MV-4-11 (cell line): Measurements from ENCODE around the gene SLAMF8.

Source experiments
- DNase-seq: peaks from one replicate; lab custom pipeline; 2025; lab: John Stamatoyannopoulos, UW

The SLAMF8 gene

DNA sequence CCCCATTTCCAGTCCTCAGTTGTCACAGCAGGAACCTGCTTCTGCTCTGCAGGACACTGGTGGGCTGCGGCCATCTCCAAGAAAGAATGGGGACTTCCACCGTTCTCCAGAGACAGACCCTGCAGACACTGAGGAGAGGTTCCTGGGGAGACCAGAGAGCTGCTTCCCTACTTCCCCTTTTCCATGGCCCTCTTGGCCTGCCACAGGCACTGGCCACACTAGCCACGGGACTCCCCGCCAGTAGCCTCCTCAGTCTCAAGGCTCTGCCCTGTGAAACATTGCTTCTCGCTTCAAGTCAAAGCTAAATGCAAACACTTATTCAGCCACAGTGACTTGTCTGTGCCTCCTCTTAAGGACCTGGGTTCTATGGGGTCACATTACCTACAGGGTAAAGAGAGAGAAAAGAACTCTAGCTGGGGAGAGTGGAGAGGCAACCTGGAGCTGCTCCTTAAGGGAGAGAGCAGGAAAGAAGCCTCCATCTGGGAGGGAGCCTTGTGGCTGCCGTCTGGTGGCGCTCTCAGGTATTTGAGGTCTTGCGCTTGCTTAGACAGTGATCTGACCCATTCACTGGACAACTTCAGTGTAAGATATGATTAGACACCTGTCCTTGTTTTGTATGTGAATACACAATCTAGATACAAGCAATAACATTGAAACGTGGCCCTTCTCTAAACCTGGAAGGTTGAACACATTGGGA, 5.4 kb upstream of the SLAMF8 start:
- peak; percentile 39 for DNase-seq

DNA sequence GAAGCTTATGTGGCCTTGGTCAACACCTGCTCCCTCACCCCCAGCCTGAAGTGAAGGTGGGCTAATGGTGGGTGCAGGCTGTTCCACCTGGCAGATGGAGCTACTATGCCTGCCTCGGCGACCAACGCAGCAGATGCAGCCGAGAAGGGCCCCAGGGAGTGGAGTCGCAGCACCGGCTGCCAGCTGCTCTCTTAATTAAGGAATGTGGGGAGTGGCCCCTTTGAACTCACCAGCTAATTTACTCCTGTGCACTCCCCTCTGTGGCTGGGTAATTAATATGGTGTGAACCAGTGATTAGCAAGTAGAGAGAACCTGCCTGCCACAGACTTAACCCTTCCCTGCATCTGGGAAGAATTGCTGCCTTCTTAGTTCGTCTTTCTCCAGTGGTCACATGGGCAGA, 3.3 kb upstream of the SLAMF8 start:
- no peak for DNase-seq

DNA sequence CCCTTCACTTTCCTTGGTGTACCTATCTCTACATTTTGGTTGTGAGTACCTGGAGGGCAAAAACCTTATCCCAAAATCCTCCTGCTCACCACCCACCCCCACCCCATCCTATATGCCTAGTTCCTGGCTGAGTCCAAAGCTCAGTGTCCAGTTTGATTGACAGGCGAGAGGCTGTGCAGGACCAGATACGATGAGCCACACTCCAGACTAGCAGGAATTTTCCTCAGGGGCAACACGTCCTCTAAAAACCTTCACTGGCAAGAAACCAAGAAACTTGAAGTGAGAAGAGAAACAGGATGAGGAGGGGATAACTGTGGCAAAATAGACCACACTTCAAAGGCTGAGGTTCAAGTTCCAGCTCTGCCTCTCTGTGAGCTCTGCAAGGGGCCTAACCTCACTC, 1.1 kb upstream of the SLAMF8 start:
- DNase-seq, result peak; percentile 7

DNA sequence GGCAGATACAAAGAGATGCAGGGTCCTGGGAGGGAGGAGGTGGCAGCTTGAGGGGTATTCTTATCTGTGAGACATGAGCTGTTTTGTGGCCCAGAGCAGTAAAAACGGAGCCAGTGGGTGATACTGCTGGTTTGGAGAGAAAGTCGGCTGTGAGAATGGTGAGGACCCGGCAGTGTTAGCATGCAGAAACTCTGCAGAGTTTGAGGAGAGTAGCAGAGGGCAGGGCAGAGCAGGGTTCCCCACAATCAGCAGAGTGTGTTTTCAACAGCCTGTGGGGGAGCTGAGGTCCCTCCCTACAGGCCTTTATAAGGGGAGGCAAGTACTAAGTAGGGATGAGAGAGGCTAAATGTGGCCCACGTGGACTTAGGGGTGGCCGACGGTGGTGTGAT, 423 bp downstream of the SLAMF8 start:
- no peak for DNase-seq

DNA sequence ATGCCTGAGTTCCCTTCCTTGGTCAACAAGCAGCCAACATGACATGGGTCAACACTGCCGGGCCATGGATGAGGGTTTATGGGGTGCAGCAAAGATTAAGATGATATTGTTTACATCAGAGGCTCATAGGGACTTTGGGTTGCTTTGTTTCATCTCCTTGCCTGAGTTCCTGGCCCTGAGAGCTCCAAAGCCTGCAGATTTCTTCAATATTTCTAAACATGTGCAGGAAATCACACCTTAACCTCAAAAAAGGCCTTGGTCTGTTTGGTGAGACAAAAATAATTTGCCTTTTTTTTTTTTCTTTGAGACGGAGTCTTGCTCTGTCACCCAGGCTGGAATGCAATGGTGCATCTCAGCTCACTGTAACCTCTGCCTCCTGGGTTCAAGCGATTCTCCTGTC, 876 bp downstream of the SLAMF8 start:
- no peak for DNase-seq

DNA sequence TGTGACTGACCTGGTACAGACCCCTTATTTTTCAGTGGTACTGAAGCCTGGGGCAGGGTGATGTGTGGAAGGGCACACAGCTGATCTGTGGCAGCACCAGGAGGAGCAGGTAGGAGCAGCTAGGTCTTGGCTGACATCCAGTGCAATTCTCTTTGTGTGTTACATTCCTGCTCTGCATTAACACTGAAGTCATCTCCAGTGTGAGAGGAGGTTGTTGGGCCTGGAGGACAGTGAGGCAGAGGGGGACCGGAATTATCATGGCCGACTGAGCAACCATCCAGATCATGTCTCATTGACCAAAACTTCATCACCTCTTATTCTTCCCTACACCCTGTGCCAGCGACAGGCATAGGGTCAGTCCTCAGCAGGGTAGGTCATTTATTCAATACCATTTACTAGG, 1.5 kb downstream of the SLAMF8 start:
- no peak for DNase-seq

DNA sequence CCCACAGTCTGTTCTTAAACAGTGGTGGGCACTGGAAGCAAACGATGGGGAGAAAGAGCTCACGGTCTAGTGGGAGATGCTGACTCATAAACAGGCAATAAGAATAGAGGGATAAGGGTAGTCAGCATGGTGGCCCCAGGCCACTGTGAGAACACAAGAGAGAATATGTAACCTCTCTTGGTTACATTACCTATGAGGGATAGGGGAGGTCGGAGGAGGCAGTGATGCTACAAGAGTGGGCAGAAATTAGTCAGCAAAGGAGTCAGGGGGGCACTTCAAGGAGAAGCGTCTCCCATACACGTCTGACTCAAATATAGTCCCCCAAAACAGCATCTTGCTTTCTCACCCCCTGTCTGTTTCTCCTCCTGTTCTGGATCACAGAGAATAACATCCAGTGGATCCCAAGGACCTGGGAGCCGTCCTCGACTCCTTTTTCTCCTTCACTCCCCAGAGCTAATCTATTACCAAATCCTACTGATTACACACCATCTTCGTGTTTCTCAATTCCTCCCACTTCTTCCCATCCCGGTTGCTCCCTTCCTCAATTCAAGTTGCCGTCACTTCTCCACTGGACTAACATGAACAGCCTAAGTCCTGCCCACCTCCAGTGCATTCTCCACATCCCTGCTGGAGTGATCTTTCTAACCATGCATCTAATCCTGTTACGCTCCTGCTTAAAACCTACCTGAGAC, 2.1 kb downstream of the SLAMF8 start:
- DNase-seq, result peak; percentile 74

DNA sequence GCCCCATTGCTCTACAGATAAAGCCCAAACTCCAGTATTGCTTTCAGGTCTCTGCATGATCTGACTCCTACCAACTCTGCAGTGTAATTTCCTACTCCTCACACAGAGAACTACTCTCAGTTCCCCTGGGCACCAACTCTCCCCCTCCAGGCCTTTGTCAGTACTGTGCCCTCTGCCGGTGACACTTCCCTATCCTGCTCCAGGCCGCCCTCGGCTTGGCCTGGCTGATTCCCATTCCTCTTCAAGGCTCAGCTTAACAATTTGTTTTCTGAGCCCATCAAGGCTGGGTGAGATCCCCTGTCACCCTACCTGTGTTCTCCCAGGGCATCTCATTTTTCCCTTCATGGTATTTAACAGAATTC, 2.6 kb downstream of the SLAMF8 start:
- DNase-seq, result peak; percentile 90

DNA sequence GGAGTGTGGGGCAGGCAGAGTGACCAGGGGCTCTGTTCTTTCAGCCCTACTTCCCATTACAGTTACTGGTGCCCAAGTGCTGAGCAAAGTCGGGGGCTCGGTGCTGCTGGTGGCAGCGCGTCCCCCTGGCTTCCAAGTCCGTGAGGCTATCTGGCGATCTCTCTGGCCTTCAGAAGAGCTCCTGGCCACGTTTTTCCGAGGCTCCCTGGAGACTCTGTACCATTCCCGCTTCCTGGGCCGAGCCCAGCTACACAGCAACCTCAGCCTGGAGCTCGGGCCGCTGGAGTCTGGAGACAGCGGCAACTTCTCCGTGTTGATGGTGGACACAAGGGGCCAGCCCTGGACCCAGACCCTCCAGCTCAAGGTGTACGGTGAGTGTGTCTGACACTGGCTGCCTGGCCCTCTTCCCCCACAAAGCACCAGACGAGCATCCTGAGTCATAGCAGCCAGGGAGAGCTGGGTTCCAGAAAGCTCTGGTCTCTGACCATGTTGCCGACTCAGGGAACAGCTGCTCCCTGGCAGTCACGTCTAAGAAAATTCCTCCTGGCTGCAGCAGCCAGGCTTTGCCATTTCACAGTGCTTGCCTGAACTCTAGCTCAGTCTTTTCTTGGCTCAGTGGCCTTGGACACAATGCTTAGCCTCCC, 3.3 kb downstream of the SLAMF8 start:
- DNase-seq, result no peak

DNA sequence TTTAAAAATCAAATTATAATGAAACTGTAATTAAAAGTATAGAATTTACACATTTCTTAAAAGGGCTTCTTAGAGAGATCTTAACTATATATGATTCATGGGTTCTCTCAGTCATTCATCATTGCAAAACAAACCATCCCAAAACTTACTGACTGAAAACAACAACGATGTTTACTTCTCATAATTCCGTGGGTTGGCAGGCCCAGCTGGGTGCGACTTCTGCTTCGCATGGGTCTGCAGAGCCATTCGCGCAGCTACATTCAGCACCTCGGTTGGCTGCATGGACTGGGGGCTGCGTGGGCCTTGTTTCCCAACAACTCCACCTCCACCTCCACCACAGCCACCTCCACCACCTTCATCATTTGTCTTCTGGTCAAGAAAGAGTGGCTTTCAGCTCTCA, 4.0 kb downstream of the SLAMF8 start:
- DNase-seq, result no peak

DNA sequence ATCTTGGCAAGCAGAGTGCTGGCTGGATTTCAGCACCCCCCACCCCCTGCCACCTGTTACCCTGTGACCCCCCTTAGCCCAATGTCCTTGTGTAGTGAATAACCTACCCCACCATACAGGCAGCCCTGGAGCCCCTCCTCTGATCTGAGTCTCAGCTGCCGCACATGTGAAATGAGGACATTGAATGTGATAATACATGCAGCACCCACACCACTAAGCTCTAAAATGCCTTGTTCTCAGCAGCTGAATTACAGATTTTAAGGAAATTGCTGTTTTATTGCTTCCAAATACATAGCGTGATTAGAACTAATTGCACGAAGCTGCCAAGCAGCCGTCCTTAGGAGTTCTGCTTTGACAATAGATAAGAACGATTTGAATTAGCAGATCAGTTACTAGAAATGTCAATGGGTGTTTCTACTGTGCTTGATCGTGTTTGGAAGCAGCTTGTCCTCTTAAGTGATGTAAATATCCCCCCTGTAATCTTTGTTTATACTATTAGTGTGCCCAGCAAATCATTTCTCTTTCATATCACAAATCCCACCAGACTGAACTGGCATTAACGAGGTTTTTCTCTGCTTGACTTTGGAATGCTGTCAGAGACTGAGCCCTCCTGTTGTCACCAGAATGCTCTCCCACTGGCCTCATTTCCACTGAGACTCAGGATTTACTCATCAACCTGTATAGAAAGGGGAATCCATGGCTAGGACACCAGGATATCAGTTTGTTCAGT, 4.9 kb downstream of the SLAMF8 start:
- DNase-seq, result no peak

DNA sequence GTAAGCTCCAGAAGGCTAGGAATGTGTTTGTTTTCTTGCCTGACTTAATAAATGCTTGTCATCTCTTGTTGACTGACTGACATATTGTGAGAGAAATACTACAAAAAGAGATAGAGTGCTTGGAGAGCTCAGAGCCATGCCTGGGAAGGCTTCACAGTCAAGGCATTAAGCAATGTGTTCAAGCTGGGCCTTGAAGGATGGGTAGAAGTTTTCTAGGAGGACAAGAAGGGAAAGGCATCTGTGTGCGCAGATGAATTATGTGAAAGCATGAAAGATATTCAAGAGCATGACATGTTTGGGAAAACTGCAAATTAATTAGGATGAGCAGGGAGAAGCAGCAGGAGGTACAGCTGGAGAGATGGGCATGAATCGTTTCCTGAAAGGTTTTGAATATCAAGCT, 5.6 kb downstream of the SLAMF8 start:
- DNase-seq, result no peak

DNA sequence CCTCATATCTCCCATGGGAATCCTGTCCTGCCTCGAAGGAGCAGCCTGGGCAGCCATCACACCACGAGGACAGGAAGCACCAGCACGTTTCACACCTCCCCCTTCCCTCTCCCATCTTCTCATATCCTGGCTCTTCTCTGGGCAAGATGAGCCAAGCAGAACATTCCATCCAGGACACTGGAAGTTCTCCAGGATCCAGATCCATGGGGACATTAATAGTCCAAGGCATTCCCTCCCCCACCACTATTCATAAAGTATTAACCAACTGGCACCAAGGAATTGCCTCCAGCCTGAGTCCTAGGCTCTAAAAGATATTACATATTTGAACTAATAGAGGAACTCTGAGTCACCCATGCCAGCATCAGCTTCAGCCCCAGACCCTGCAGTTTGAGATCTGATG, 8.7 kb downstream of the SLAMF8 start:
- no peak for DNase-seq

DNA sequence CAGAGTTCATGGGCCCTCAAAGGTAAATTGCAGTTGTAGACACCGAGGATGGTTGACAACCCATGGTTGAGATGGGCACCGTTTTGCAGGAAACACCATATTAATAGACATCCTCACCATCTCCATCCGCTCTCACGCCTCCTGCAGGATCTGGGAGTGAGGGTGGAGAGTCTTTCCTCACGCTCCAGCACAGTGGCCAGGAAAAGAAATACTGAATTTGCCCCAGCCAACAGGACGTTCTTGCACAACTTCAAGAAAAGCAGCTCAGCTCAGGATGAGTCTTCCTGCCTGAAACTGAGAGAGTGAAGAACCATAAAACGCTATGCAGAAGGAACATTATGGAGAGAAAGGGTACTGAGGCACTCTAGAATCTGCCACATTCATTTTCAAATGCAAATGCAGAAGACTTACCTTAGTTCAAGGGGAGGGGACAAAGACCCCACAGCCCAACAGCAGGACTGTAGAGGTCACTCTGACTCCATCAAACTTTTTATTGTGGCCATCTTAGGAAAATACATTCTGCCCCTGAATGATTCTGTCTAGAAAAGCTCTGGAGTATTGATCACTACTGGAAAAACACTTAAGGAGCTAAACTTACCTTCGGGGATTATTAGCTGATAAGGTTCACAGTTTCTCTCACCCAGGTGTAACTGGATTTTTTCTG, 9.3 kb downstream of the SLAMF8 start:
- DNase-seq, result no peak

DNA sequence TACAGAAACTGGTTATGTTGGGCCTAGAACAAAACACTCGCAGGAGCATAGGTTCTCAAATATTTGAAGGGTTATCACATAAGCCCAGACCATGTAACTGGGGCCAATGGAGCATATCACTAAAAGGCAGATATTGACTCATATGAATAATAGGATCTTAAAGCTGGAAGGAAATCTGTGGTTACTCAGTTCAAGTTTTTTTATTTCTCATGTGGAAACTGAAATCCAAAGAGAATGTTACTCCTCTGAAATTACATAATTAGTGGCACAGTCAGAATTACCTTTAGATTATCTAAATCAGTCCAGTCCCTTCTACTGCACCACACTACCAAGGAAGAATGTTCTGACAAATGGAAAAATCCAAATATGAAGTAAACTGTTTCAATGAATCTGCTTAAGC, 12.0 kb downstream of the SLAMF8 start:
- no peak for DNase-seq

DNA sequence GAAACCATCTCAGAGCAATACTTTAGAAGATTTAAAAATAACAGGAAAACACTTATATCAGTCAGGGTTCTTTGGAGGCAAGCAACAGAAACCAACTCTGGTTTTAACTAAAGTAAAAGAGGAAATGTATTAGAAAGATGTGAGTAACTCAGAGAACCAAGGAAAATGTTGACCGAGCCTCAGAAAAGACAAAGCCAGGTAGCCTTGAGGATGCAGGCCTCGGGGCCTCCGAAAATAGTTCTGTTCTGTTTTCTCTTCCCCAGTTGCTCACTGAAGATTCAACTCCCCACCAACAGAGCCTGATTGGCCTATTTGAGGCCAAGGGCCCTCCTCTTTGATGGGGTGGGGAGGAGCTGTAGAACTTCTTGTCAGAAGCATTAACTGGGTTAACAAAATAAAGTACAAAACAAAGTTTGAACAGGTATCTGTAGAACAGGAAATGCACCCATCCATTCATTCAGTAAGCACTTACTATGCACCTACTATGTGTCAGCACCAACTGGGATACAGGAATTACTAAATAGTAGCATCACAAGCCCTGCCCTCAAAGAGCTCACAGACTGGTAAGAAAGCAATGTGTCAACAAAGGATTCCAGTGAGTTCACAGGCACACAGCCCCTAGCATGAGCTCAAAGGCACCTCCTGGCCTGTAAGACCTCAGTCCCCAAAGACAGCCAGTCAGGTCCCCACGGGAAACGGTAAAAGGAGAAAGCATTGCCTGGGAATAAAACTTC, 12.6 kb downstream of the SLAMF8 start:
- DNase-seq, result no peak

DNA sequence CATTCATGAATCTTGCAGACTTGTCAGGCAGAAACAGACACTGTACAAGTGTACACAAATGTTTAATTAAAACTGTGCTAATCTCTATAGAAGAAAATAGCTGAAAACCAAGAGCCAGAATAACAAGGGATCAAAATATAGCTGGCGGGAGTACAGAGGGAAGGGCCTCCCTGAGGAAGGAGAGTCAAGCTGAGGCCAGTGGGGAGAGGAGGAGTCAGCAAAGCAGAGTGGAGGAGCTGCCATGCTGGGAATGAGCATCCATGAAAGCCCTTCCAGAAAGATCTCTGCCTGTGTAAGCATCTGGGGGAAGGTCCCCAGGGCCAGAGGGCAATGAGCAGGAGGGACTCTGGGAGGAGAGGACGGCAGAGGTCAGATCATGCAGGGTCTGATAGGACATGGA, 15.1 kb downstream of the SLAMF8 start:
- DNase-seq, result no peak

DNA sequence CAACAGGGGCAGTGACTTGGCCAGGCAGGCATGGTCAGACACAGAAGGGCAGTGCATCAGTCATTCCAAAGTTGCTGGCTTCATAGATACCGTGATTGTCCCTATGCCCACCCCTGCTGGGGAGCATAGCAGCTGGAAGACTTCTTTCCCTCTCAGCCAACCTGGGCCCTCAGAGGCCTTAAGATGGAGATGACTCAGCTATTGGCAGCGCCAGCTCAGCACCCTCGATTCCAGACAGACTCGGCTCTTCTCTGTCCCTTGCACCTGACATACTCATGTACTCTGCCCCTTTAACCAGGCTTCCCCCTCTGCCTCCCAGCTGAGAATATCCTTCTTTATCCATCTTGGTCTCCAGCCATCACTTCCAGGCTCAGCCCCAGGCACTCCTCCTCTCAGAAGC, 16.8 kb downstream of the SLAMF8 start:
- DNase-seq, result no peak

DNA sequence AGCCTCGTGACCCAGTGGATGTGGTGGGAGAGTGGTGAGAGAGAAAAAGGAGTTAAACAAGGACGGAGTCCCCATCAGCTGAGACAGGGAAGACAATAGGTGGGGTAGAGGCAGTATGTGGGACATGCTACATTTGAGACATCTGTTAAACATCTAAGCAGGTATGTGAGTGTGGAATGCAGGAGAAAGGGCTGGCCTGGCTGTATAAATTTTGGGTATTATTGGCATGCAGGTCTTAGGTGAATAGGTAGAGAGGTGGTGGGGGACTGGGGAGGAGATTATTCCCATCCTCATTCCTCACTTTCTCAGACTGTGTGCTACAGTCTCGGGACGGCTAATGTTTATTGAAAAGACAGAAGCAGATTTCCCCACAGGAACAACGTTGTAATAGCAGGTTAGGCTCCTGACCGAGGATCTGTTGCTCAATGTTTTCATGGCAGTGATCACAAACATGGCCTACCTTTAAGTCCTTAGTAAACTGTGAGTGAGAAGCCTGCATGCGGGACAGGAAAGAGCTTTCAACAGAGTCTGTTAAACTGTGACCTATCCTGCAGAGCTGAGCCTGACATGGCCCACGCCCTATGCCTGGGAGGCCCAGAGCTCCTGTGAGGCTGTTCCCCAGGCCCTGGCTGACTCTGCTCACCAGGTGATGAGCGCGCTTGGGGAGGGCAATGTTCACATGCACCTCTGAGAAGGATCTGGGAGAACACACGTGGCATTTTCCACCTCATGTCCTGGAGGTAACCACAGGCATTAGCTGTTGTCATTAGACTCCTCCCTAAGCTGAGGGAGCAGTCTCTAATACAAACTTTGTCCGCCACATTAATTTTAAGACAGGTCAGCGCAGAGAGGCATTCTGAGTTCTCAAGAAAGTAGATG, 19.3 kb downstream of the SLAMF8 start:
- DNase-seq, result no peak

DNA sequence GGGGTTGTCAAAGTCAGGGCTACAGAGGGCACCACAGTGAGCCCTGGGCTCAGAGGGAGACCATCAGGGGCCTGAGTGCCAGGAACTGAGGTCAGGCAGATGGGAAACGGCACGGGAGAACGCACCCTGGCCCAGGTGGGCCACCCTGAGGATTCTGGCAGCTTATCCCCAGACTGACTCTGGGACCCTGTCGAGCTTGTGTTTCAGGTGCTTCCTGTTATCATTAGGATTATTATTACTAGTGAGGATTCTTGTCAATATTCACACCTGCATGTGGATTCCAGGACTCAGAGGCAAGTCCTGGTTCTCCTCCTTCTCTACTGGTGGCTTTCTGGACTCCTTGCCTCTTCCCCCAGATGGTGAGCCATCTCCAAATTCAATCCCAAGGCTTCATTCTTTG, 20.6 kb downstream of the SLAMF8 start:
- DNase-seq, result no peak

DNA sequence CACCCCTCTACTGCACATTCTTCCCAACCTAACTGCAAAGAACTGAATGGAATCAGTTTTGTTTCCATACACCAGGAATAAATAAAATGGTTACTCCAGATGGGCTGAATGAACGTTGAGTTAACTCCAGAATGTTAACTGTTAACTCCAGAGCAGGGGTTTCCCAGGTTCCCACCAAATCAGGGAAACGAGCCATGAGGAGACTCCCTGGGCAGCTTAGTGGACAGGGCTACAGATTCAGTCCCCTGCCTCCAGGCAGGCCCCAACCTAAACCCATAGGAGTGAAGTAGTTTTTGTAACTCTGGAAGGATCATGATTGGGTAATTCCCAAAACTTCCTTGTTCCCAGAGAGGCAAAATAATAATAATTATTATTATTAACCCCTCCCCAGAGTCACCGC, 21.7 kb downstream of the SLAMF8 start:
- DNase-seq, result no peak
